Measurements from ENCODE around the gene OR9K2. TPM values are rescaled to one million over a fixed set of nuclear protein-coding genes. Genes with fewer than 3 reads are reported as not detected.

OR9K2 gene, protein sequence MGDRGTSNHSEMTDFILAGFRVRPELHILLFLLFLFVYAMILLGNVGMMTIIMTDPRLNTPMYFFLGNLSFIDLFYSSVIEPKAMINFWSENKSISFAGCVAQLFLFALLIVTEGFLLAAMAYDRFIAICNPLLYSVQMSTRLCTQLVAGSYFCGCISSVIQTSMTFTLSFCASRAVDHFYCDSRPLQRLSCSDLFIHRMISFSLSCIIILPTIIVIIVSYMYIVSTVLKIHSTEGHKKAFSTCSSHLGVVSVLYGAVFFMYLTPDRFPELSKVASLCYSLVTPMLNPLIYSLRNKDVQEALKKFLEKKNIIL
- not detected in 2 replicates for total RNA-seq (2012; rRNA removed)
- polyA plus RNA-seq (2012; rRNA removed): not detected in 2 replicates
- not detected in 2 replicates for polyA plus RNA-seq (2012; cell fraction: cytosol; rRNA removed)
- not detected in 2 replicates for polyA plus RNA-seq (2012; cell fraction: nucleus; rRNA removed; ENCODE audit: low replicate concordance)
- Bru-seq, nascent RNA: not detected
- BruChase-seq, experiment 1, labeled RNA remaining after a 6-hour chase: not detected
- not detected for BruChase-seq, experiment 2, labeled RNA remaining after a 2-hour chase
- long read RNA-seq: 0 reads

DNA sequence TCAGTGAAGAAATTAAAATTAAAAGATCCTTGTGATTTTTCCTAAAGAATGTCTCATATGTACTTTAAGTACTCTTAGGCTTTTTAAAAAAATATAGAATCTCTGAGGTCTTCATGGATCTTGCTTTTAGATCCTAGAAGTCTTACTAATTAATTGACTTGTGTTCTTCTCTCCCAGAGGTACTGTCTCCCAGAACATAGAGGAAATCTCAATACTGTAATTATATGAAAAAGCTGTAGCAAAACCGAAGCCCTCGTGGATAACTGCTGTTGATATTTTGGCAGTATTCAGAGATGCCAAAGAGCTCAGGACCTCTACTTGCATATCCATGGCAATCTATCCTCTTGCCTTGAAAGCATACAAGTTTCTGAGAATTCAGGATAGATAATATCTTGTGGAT, at the start of gene OR9K2:
TSS of gene OR9K2 (plus strand) at position 301 of the 400 bp plus-strand sequence. CDS start 3,429 bp downstream, outside the sequence.
- no peak within 1 kb of the TSS for H2BK15ac ChIP-seq (ENCODE audit: low read depth, low read length)
- no peaks in the 10 kb centered on the region for H3K9me1 ChIP-seq (ENCODE audit: insufficient read depth, low read length)
- H4K5ac ChIP-seq (ENCODE audit: low read depth, low read length): no peak within 1 kb of the TSS
- H3K4me3 ChIP-seq (ENCODE audit: insufficient read depth, low read depth, low read length): no peak within 1 kb of the TSS
- no peak within 1 kb of the TSS for H2AK9ac ChIP-seq (replicated peaks; ENCODE audit: low read depth, low read length, poor library complexity)
- in situ Hi-C loops (cut with MboI; ENCODE audit: low sequenced_read_pairs): no loop called here
- no peak within 1 kb of the TSS for H3K4ac ChIP-seq (ENCODE audit: low read depth, low read length)
- no peak within 1 kb of the TSS for H2BK5ac ChIP-seq (ENCODE audit: low read depth, low read length, poor library complexity, severe bottlenecking)
- CTCF ChIA-PET: no interaction called here
- WGBS, 2 experiments (ENCODE audit: extremely low coverage in 2 of 2, insufficient read length in 1 of 2): no CpG with 5 or more reads among the region's 2 CpGs
- H3K79me1 ChIP-seq (ENCODE audit: low read depth in 1 of 2, low read length in 2 of 2): no peaks in the 10 kb centered on the region
- no peak within 1 kb of the TSS for H2BK120ac ChIP-seq (ENCODE audit: low read depth, low read length)
- H3K4me1 ChIP-seq (ENCODE audit: control insufficient read depth, insufficient read depth, low read length): no peaks in the 10 kb centered on the region
- ATAC-seq (ENCODE audit: low read depth) (no peak), DNase-seq (no peak)
- H3K9ac ChIP-seq (ENCODE audit: low read depth, low read length): no peak within 1 kb of the TSS
- H4K20me1 ChIP-seq (ENCODE audit: insufficient read depth, low read length): no peaks in the 10 kb centered on the region
- no TSS peak for BruUV-seq (replicated peaks)
- H3K23ac ChIP-seq (ENCODE audit: low read depth, low read length): no peak within 1 kb of the TSS
- H3K14ac ChIP-seq (replicated peaks; ENCODE audit: low read depth, low read length): no peak within 1 kb of the TSS
- no peaks in the 10 kb centered on the region for H3K36me3 ChIP-seq (ENCODE audit: control insufficient read depth, insufficient read depth, low read length)
- H3K18ac ChIP-seq (ENCODE audit: low read depth, low read length): no peak within 1 kb of the TSS
- no peaks in the 10 kb centered on the region for H3K9me3 ChIP-seq (ENCODE audit: control insufficient read depth, insufficient read depth, low read length)
- no peak within 1 kb of the TSS for H4K8ac ChIP-seq (ENCODE audit: low read depth in 2 of 2, low read length in 2 of 2)
- H2AK5ac ChIP-seq (ENCODE audit: low read depth, low read length): no peak within 1 kb of the TSS
- dilution Hi-C loops (cut with HindIII; ENCODE audit: low sequenced_read_pairs, unreplicated experiment): no loop called here
- H3K27me3 ChIP-seq (ENCODE audit: control insufficient read depth, insufficient read depth, low read length): no peaks in the 10 kb centered on the region
- H3K4me2 ChIP-seq (ENCODE audit: low read depth, low read length): no peak within 1 kb of the TSS
- POLR2A ChIA-PET (ENCODE audit: unreplicated experiment): no interaction called here
- intact Hi-C loops (cut with micrococcal nuclease): no loop called here
- no peak within 1 kb of the TSS for H3K27ac ChIP-seq (ENCODE audit: insufficient read depth, low read length)
- no peak within 1 kb of the TSS for H2AFZ ChIP-seq (replicated peaks; ENCODE audit: low read length, poor library complexity)
- H4K91ac ChIP-seq (ENCODE audit: insufficient read depth, low read depth, low read length): no peak within 1 kb of the TSS
- H2BK20ac ChIP-seq (ENCODE audit: low read depth, low read length): no peak within 1 kb of the TSS
- no peak within 1 kb of the TSS for H3K56ac ChIP-seq (ENCODE audit: extremely low read depth, insufficient read depth, low read length)
- TF ChIP-seq FOS (IDR thresholded peaks at IDR 0.05; ENCODE audit: low read depth, low read length) (no peak), RCOR1 (IDR thresholded peaks at IDR 0.05; ENCODE audit: insufficient replicate concordance, low read length) (no peak), SMC3 (IDR thresholded peaks at IDR 0.05; ENCODE audit: low read depth, low read length) (no peak), CHD1 (IDR thresholded peaks at IDR 0.05; ENCODE audit: low read depth, low read length) (no peak), USF2 (IDR thresholded peaks at IDR 0.05; ENCODE audit: low read depth, low read length) (no peak), CEBPB (IDR thresholded peaks at IDR 0.05; ENCODE audit: low read depth, low read length) (no peak), MAZ (IDR thresholded peaks at IDR 0.05; ENCODE audit: borderline replicate concordance, low read depth, low read length) (no peak), RAD21 (IDR thresholded peaks at IDR 0.05; ENCODE audit: low read length) (no peak), BHLHE40 (IDR thresholded peaks at IDR 0.05; ENCODE audit: low read depth, low read length) (no peak), RFX5 (IDR thresholded peaks at IDR 0.05; ENCODE audit: low read depth, low read length) (no peak), POLR2A (IDR thresholded peaks at IDR 0.05; ENCODE audit: low read depth, low read length) (no peak), NFE2L2 (IDR thresholded peaks at IDR 0.05; ENCODE audit: low read depth, low read length) (no peak), CTCF (conservative IDR thresholded peaks at IDR 0.05; ENCODE audit: low read depth, low read length) (no peak), MAFK (IDR thresholded peaks at IDR 0.05; ENCODE audit: low read depth, low read length) (no peak)
- TF ChIP-seq, protein P1, sequence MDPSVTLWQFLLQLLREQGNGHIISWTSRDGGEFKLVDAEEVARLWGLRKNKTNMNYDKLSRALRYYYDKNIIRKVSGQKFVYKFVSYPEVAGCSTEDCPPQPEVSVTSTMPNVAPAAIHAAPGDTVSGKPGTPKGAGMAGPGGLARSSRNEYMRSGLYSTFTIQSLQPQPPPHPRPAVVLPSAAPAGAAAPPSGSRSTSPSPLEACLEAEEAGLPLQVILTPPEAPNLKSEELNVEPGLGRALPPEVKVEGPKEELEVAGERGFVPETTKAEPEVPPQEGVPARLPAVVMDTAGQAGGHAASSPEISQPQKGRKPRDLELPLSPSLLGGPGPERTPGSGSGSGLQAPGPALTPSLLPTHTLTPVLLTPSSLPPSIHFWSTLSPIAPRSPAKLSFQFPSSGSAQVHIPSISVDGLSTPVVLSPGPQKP (IDR thresholded peaks at IDR 0.05; ENCODE audit: borderline replicate concordance, low read depth, low read length): no peak
